Astrocyte (in vitro differentiated cells and primary cell): ENCODE data around the gene TARM1. TPM values are rescaled to one million over a fixed set of nuclear protein-coding genes. Genes with fewer than 3 reads are reported as not detected.

Experiments
- DNase-seq: peaks from one replicate; pipeline ENCODE4 v3.0.0-alpha.2; 2010; ENCODE audit warnings: low read depth
- FAIRE-seq: peaks from 2 replicates; lab custom pipeline; 2011; peaks lifted over from hg19 to GRCh38; lab: Jason Lieb, UNC
- H2AFZ ChIP-seq: 2 replicates; pipeline ENCODE4 v1.6.0; 2012; ENCODE audit warnings: low read depth, low read length, inconsistent platforms
- H3K27ac ChIP-seq: 2 replicates; pipeline ENCODE4 v1.5.1; 2011; ENCODE audit warnings: low read depth, low read length, inconsistent platforms
- H3K27me3 ChIP-seq: 2 replicates; pipeline ENCODE4 v1.6.0; 2011; ENCODE audit warnings: low read length, inconsistent platforms; ENCODE audit not compliant: insufficient read depth
- H3K36me3 ChIP-seq: 2 replicates; pipeline ENCODE4 v1.5.1; 2011; ENCODE audit warnings: low read length, inconsistent platforms; ENCODE audit not compliant: insufficient read depth
- H3K4me1 ChIP-seq: 2 replicates; pipeline ENCODE4 v1.5.1; 2011; ENCODE audit warnings: low read length, inconsistent platforms; ENCODE audit not compliant: insufficient read depth
- H3K4me2 ChIP-seq: 2 replicates; pipeline ENCODE4 v1.6.0; 2012; ENCODE audit warnings: low read length, inconsistent platforms
- H3K4me3 ChIP-seq: 2 replicates; pipeline ENCODE4 v1.5.1; 2011; ENCODE audit warnings: low read depth, mild to moderate bottlenecking, low read length, inconsistent platforms; ENCODE audit not compliant: insufficient read depth
- H3K79me2 ChIP-seq: 2 replicates; pipeline ENCODE4 v1.6.0; 2012; ENCODE audit warnings: mild to moderate bottlenecking, low read length, inconsistent platforms; ENCODE audit not compliant: insufficient read depth
- H3K9ac ChIP-seq: 2 replicates; pipeline ENCODE4 v1.6.0; 2012; ENCODE audit warnings: mild to moderate bottlenecking, low read length, inconsistent platforms
- H3K9me3 ChIP-seq: 2 replicates; pipeline ENCODE4 v1.5.1; 2012; ENCODE audit warnings: low read depth, mild to moderate bottlenecking, low read length, inconsistent platforms; ENCODE audit not compliant: insufficient read depth
- H4K20me1 ChIP-seq: 2 replicates; pipeline ENCODE4 v1.6.0; 2012; ENCODE audit warnings: low read length, inconsistent platforms; ENCODE audit not compliant: insufficient read depth
- H3K27ac Mint-ChIP-seq: one replicate; pipeline ENCODE4 v1.8.0; 2021; ENCODE audit warnings: mild to moderate bottlenecking, mixed read lengths; ENCODE audit not compliant: unreplicated experiment
- H3K27me3 Mint-ChIP-seq: one replicate; pipeline ENCODE4 v1.8.0; 2021; ENCODE audit warnings: low read depth, mixed read lengths; ENCODE audit not compliant: unreplicated experiment
- H3K36me3 Mint-ChIP-seq: one replicate; pipeline ENCODE4 v1.8.0; 2021; ENCODE audit warnings: low read depth, mixed read lengths; ENCODE audit not compliant: unreplicated experiment
- H3K4me1 Mint-ChIP-seq: one replicate; pipeline ENCODE4 v1.8.0; 2021; ENCODE audit warnings: low read depth, mixed read lengths; ENCODE audit not compliant: unreplicated experiment
- H3K4me3 Mint-ChIP-seq: one replicate; pipeline ENCODE4 v1.8.0; 2021; ENCODE audit warnings: mild to moderate bottlenecking, moderate library complexity, mixed read lengths; ENCODE audit not compliant: unreplicated experiment
- H3K9me3 Mint-ChIP-seq: one replicate; pipeline ENCODE4 v1.8.0; 2021; ENCODE audit warnings: mild to moderate bottlenecking, mixed read lengths; ENCODE audit not compliant: unreplicated experiment
- CTCF ChIP-seq: IDR thresholded peaks from 2 replicates; pipeline ENCODE4 v1.5.1; 2011; ENCODE audit warnings: low read depth, mild to moderate bottlenecking, inconsistent platforms, low read length, moderate library complexity; ENCODE audit not compliant: insufficient read depth
- EZH2 ChIP-seq: IDR thresholded peaks from 2 replicates; pipeline ENCODE4 v1.6.1; 2012; ENCODE audit warnings: mild to moderate bottlenecking, low read length, inconsistent platforms; ENCODE audit not compliant: insufficient read depth
- total RNA-seq: library from RNA; stranded (reverse); gene quantifications from 2 replicates; pipeline ENCODE4 v1.2.1, GENCODE V29; 2021

The TARM1 gene
- total RNA-seq, 1 donor from 2014 or later = not detected

DNA sequence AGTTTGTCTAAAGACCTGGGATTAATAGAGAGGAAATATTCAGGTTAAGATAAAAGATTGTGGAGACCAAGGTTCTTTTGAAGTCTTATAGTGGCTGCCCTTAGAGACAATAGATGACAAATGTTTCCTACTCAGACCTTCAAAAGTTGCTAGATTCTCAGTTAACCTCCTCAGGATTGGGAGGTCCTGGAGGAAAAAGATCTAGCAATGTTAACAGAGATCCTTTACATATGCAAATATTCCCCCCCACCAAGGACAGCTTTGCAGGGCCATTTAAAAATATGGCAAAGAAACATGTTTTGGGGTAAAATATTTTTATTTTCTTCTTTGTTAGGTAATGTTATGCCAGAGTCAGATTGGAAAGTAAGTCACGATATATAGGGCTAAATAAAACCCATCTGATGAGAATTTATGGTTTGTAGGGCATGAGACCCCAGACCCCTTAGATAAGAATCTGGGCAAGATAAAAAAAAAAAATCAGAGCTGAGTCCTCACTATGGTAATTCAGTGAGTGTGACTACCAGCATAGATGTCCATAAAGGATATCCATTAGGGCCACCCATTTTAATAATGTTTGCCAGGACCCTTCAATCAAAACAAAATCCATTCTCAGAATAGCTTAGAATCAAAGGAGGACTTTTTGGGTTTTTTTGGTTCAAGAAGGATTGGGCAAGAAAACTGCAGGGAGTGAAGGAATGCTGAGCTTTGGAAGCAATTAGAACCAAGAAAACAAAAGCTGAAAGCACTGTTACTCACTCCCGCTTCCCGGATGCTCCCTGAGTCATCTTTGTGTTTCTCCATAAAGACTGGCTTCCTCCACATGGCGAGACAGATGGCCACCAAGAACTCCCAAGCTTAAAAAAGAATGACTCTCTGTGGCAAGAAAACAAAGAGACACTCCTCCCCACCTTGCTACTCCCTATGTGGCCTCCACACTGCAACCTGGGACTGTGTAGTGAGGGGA lies 45.7 kb downstream of the TARM1 start:
- H3K36me3 ChIP-seq = no peaks in the 10 kb centered on the region
- peak overlapping the region; percentile 39 for H3K9ac ChIP-seq
- H3K27me3 ChIP-seq = no peaks in the 10 kb centered on the region
- peaks cover 15% of the 10 kb centered on the region for H3K4me1 Mint-ChIP-seq
- H3K4me1 ChIP-seq = peaks cover 10% of the 10 kb centered on the region
- H3K9me3 Mint-ChIP-seq = peaks cover 3% of the 10 kb centered on the region
- peak overlapping the region; percentile 3 for H3K4me3 ChIP-seq
- no peaks in the 10 kb centered on the region for H3K79me2 ChIP-seq
- H3K36me3 Mint-ChIP-seq = no peaks in the 10 kb centered on the region
- H3K27ac ChIP-seq = peak overlapping the region; percentile 74
- no peaks in the 10 kb centered on the region for H4K20me1 ChIP-seq
- FAIRE-seq (peak; percentile 80), DNase-seq (peak; percentile 82)
- peak overlapping the region; percentile 73 for H3K4me2 ChIP-seq
- H3K4me3 Mint-ChIP-seq = peak overlapping the region; percentile 54
- no peaks in the 10 kb centered on the region for H3K9me3 ChIP-seq
- H3K27ac Mint-ChIP-seq = peak overlapping the region; percentile 98
- H2AFZ ChIP-seq = peak overlapping the region; percentile 76
- TF ChIP-seq CTCF (no peak), EZH2 (no peak)
- peaks cover 1% of the 10 kb centered on the region for H3K27me3 Mint-ChIP-seq

GRCh38 chr19:54030895-54031586 lies 50.1 kb downstream of the TARM1 start:
- H3K9ac ChIP-seq = no peak overlapping the region
- H3K27me3 Mint-ChIP-seq = peaks cover 7% of the 10 kb centered on the region
- peak; percentile 13 for FAIRE-seq
- no peaks in the 10 kb centered on the region for H3K27me3 ChIP-seq
- no peak for DNase-seq
- no peaks in the 10 kb centered on the region for H3K79me2 ChIP-seq
- no peak overlapping the region for H3K4me3 Mint-ChIP-seq
- H3K4me2 ChIP-seq = peak overlapping the region; percentile 47
- H3K36me3 ChIP-seq = no peaks in the 10 kb centered on the region
- no peaks in the 10 kb centered on the region for H4K20me1 ChIP-seq
- no peaks in the 10 kb centered on the region for H3K9me3 Mint-ChIP-seq
- H3K27ac Mint-ChIP-seq = no peak overlapping the region
- no peak overlapping the region for H2AFZ ChIP-seq
- H3K4me3 ChIP-seq = peak overlapping the region; percentile 18
- H3K9me3 ChIP-seq = no peaks in the 10 kb centered on the region
- no peak overlapping the region for H3K27ac ChIP-seq
- H3K4me1 Mint-ChIP-seq = peaks cover 12% of the 10 kb centered on the region
- TF ChIP-seq EZH2 (no peak), CTCF (peak; percentile 42)
- H3K36me3 Mint-ChIP-seq = no peaks in the 10 kb centered on the region
- H3K4me1 ChIP-seq = peaks cover 10% of the 10 kb centered on the region
